Endothelial cell (in vitro differentiated cells): ENCODE results near the gene WNT4. TPM values are rescaled to one million over a fixed set of nuclear protein-coding genes. Genes with fewer than 3 reads are reported as not detected.

ENCODE experiments used
- DNase-seq: peaks from one replicate; pipeline ENCODE4 v3.0.0; 2021; ENCODE audit warnings: low spot score
- H3K27ac Mint-ChIP-seq: one replicate; pipeline ENCODE4 v1.8.0; 2021; ENCODE audit warnings: mixed read lengths, inconsistent platforms; ENCODE audit not compliant: unreplicated experiment
- H3K27me3 Mint-ChIP-seq: one replicate; pipeline ENCODE4 v1.8.0; 2021; ENCODE audit warnings: mild to moderate bottlenecking, moderate library complexity, mixed read lengths, inconsistent platforms; ENCODE audit not compliant: unreplicated experiment
- H3K36me3 Mint-ChIP-seq: one replicate; pipeline ENCODE4 v1.8.0; 2021; ENCODE audit warnings: mild to moderate bottlenecking, low read depth, mixed read lengths, inconsistent platforms; ENCODE audit not compliant: unreplicated experiment
- H3K4me1 Mint-ChIP-seq: one replicate; pipeline ENCODE4 v1.8.0; 2021; ENCODE audit warnings: mild to moderate bottlenecking, mixed read lengths, inconsistent platforms; ENCODE audit not compliant: unreplicated experiment
- H3K4me3 Mint-ChIP-seq: one replicate; pipeline ENCODE4 v1.8.0; 2021; ENCODE audit warnings: mild to moderate bottlenecking, mixed read lengths, inconsistent platforms; ENCODE audit not compliant: unreplicated experiment
- H3K9me3 Mint-ChIP-seq: one replicate; pipeline ENCODE4 v1.8.0; 2021; ENCODE audit warnings: mixed read lengths, inconsistent platforms; ENCODE audit not compliant: unreplicated experiment
- total RNA-seq: library from RNA; stranded (reverse); fragmentation: NEBNext Ultra II Directional; extraction: Animal tissue kit (Norgen Biotek cat#: 25700); gene quantifications from one replicate; pipeline ENCODE4 v1.2.1, GENCODE V29; 2021; ENCODE audit not compliant: unreplicated experiment
- TF ChIP-seq, protein P1 (sequence below): fragments of 200-600 bp; sonication (generic); IDR thresholded peaks from one replicate; pipeline ENCODE4 v1.5.0; 2021; ENCODE audit warnings: antibody characterized with exemption; ENCODE audit not compliant: unreplicated experiment

WNT4 gene
- total RNA-seq, 1 donor from 2014 or later: 0.77 TPM

DNA sequence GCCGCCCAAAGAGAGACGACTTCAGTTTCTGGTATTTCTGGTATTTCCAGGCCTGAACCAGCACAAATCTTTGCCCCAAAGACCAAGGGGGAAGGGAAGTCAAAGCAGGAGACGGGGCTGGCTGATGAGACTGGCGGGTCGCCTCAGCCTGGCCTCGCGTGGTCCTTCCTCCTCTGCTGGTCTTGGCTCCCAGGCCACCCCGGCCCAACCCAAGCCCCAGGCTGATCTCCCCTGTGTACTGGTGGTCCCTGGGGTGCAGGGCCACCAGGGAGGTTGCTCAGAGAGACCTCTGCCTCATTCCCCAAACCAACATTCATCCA lies 19.9 kb downstream of the WNT4 start:
- Mint-ChIP-seq H3K27ac (no peak overlapping the region), H3K4me3 (no peak overlapping the region), H3K9me3 (no peaks in the 10 kb centered on the region), H3K4me1 (peaks cover 8% of the 10 kb centered on the region), H3K36me3 (peaks cover 6% of the 10 kb centered on the region), H3K27me3 (peaks cover 2% of the 10 kb centered on the region)
- no peak for DNase-seq
- TF ChIP-seq, protein P1, sequence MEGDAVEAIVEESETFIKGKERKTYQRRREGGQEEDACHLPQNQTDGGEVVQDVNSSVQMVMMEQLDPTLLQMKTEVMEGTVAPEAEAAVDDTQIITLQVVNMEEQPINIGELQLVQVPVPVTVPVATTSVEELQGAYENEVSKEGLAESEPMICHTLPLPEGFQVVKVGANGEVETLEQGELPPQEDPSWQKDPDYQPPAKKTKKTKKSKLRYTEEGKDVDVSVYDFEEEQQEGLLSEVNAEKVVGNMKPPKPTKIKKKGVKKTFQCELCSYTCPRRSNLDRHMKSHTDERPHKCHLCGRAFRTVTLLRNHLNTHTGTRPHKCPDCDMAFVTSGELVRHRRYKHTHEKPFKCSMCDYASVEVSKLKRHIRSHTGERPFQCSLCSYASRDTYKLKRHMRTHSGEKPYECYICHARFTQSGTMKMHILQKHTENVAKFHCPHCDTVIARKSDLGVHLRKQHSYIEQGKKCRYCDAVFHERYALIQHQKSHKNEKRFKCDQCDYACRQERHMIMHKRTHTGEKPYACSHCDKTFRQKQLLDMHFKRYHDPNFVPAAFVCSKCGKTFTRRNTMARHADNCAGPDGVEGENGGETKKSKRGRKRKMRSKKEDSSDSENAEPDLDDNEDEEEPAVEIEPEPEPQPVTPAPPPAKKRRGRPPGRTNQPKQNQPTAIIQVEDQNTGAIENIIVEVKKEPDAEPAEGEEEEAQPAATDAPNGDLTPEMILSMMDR: no peak

DNA sequence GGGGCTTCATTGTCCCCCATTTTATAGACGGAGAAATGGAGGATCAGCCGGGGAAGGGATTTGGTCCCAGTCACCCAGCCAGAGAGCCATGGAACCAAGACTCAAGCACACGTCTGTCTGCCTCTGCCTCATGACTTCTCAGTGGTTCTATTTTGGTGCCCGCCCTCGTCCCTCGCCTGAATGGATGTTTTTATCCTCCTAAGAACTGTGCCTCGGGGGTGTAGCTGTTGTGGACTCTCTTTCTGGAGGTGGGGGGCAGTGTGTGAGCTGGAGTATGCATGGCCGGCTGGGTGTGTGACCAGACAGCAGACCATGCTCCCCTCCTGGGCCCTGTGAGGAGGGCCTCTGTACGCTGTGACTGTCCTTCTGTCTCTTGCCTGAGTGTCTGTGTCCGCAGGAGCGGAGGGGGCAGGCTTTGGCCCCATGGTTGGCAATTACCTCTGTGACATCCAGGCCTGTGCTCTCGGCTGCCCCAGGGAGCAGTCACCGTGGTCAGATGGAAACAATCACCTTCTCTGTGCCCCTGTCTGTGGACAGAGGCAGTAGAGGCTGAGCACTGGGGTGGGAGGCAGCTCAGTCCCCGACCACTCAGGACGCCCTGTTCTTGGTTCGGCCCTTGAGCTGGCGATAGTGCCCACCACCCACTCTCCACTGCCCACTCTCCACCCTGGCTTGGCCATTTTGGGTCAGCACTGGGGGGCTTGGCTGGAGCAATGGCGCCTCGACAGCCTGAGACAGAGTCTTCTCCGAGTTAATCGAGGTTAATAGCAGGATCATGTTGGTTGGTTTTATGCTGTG lies 20.4 kb downstream of the WNT4 start:
- Mint-ChIP-seq H3K4me3 (no peak overlapping the region), H3K9me3 (no peaks in the 10 kb centered on the region), H3K4me1 (peaks cover 2% of the 10 kb centered on the region), H3K27ac (no peak overlapping the region), H3K27me3 (peaks cover 2% of the 10 kb centered on the region), H3K36me3 (peaks cover 6% of the 10 kb centered on the region)
- TF ChIP-seq, protein P1: no peak
- no peak for DNase-seq

DNA sequence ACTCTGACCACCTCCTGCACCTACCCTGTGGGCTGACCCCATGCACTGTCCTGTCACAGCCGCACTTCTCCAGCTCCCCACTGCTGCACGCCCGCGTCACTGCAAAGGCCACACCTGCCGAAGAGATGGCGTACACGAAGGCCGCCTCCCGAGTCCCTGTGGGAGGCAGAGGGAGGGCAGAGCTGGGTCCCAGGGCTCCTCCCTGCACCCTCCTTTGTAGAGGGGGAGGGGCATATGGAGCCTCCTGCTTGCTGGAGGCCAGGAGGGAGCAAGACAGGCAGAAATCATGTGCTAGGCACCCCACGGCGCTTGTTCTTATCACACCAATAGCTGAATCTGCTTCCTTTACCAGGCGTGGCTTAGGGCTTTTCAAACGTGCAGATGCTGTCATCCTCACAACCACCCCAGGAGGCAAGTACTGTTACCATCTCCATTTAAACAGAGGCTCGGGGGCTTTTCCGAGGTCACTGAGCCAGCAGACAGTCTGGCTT lies 21.4 kb downstream of the WNT4 start:
- H3K9me3 Mint-ChIP-seq: no peaks in the 10 kb centered on the region
- TF ChIP-seq, protein P1: no peak
- DNase-seq: no peak
- peaks cover 4% of the 10 kb centered on the region for H3K27me3 Mint-ChIP-seq
- no peak overlapping the region for H3K4me3 Mint-ChIP-seq
- H3K4me1 Mint-ChIP-seq: no peaks in the 10 kb centered on the region
- peaks cover 9% of the 10 kb centered on the region for H3K36me3 Mint-ChIP-seq
- H3K27ac Mint-ChIP-seq: no peak overlapping the region

DNA sequence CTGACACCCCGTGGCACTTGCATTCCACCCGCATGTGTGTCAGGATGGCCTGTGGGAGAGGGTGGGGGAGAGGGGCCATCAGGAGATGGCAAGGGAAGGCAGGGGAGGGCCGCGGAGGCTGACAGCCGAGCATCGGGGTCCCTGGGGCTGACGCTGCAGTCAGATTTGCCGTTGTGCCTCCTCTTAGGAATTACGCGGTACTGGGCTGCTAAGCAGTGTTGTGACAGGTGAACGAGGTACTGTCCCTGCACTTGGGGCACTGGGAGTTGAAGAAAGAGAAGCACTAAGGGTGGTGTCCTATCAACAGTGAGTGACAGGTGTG lies 22.5 kb downstream of the WNT4 start:
- Mint-ChIP-seq H3K27me3 (peaks cover 6% of the 10 kb centered on the region), H3K36me3 (peaks cover 9% of the 10 kb centered on the region), H3K4me3 (no peak overlapping the region), H3K27ac (no peak overlapping the region), H3K4me1 (peaks cover 4% of the 10 kb centered on the region), H3K9me3 (no peaks in the 10 kb centered on the region)
- TF ChIP-seq, protein P1: no peak
- no peak for DNase-seq

DNA sequence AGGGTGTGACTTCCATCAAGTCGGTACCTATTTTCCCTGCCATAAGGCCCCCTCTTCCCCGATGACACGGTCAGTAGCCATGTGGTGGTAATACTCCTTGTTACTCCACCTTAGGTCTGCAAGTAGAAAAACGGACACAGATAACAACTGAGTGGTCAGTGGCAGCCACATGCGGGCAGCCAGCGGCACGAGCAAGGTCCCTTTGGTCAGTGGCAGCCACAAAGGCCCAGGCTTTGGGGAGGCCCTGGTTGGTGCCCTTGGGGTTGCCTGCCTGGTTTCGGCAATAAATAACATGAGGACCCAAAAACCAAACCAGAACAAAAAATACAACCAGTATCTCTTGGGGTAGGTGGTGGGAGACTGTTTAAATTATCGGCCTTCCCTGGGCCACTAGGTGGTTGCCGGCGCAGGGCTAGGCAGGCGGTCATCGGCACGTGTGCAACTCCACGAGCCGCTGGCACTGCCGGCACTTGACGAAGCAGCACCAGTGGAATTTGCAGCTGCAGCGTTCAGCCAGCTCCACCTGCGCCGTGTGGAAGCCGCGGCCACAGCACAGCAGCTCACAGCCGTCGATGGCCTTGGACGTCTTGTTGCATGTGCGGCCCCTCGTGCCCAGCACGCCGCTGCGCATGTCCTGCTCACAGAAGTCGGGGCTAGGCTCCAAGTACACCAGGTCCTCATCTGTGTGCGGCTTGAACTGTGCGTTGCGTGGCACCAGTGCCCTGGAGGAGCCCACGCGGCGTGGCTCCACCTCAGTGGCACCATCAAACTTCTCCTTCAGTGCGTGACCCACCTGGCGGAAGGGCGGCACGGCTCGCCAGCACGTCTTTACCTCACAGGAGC lies 23.1 kb downstream of the WNT4 start:
- Mint-ChIP-seq H3K4me3 (no peak overlapping the region), H3K36me3 (peaks cover 12% of the 10 kb centered on the region), H3K9me3 (no peaks in the 10 kb centered on the region), H3K27ac (peak overlapping the region; percentile 24), H3K4me1 (peaks cover 8% of the 10 kb centered on the region), H3K27me3 (peaks cover 6% of the 10 kb centered on the region)
- TF ChIP-seq, protein P1: no peak
- DNase-seq: no peak
